ENCODE results near the gene TTLL3. TPM values are rescaled to one million over a fixed set of nuclear protein-coding genes. Genes with fewer than 3 reads are reported as not detected.

The TTLL3 gene
- total and polyA plus RNA-seq, 2 of the 13 experiments (the other 11 are each of a cell fraction or from before 2014, with no cell fraction given): 9.5 to 51.2 TPM

GRCh38 chr3:9769426-9770275 lies 40.4 kb upstream of the TTLL3 start, which contains the start of gene CAMK1 (continued):
- TF ChIP-seq ETV6 (CRISPR knock-in tag; conservative IDR thresholded peaks at IDR 0.05) (no peak), ZC3H13 (CRISPR knock-in tag; IDR thresholded peaks at IDR 0.05) (no peak), ZNF318 (CRISPR knock-in tag; IDR thresholded peaks at IDR 0.05) (no peak), ZNF639 (CRISPR knock-in tag; conservative IDR thresholded peaks at IDR 0.05) (0 out of 2 replicates have a peak, but pooled peaks have one; percentile 41), ZNF407 (CRISPR knock-in tag; IDR thresholded peaks at IDR 0.05; ENCODE audit: not compliant biosample characterization) (no peak), NCOA2 (CRISPR knock-in tag; IDR thresholded peaks at IDR 0.05) (no peak), NFE2 (CRISPR knock-in tag; IDR thresholded peaks at IDR 0.05) (no peak), NFYC (CRISPR knock-in tag; IDR thresholded peaks at IDR 0.05) (no peak), GATAD1 (CRISPR knock-in tag; IDR thresholded peaks at IDR 0.05) (0 out of 2 replicates have a peak, but pooled peaks have one; percentile 11), MXD4 (CRISPR knock-in tag; IDR thresholded peaks at IDR 0.05) (no peak)

Measured in HepG2 (cell line).